ENCODE results near the gene WDR33. TPM values are rescaled to one million over a fixed set of nuclear protein-coding genes. Genes with fewer than 3 reads are reported as not detected.

The WDR33 gene
- total RNA-seq, 4 donors from 2014 or later: 42.3 to 46.5 (median 45.1) TPM

GRCh38 chr2:127733113-127733815 is 77.7 kb downstream of the WDR33 start:
- peak overlapping the region in 1 of 4 donors; percentile 0 for H3K27ac ChIP-seq
- no peak for DNase-seq (ENCODE audit: low spot score in 2 of 2)
- no peaks in the 10 kb centered on the region for H3K36me3 ChIP-seq
- H3K4me3 ChIP-seq: peak overlapping the region in 1 of 4 donors; percentile 7
- WGBS, 2 donors: 57 to 58% methylated on average over 6 of the region's 6 CpGs
- H3K27me3 ChIP-seq: no peaks in the 10 kb centered on the region
- H3K4me1 ChIP-seq: peaks cover 0 to 19% (median 5%) of the 10 kb centered on the region in 4 donors
- no peaks in the 10 kb centered on the region for H3K9me3 ChIP-seq
- TF ChIP-seq EP300 (IDR thresholded peaks at IDR 0.05) (no peak), POLR2A (IDR thresholded peaks at IDR 0.05) (no peak), CTCF (IDR thresholded peaks at IDR 0.05) (no peak)

GRCh38 chr2:127726158-127726880 is 84.7 kb downstream of the WDR33 start:
- Histone ChIP-seq H3K4me1 (no peaks in the 10 kb centered on the region), H3K36me3 (peaks cover 0 to 26% (median 0%) of the 10 kb centered on the region in 3 donors), H3K27ac (no peak overlapping the region), H3K4me3 (no peak overlapping the region), H3K27me3 (no peaks in the 10 kb centered on the region), H3K9me3 (no peaks in the 10 kb centered on the region)
- DNase-seq (ENCODE audit: low spot score in 2 of 2): no peak
- TF ChIP-seq CTCF (IDR thresholded peaks at IDR 0.05): no peak
- TF ChIP-seq POLR2A (IDR thresholded peaks at IDR 0.05): no peak
- TF ChIP-seq EP300 (IDR thresholded peaks at IDR 0.05): no peak
- 86% methylated on average over 6 of the region's 6 CpGs for WGBS, 2 donors

GRCh38 chr2:127722807-127723206 is 88.2 kb downstream of the WDR33 start:
- peaks cover 0 to 61% (median 14%) of the 10 kb centered on the region in 3 donors for H3K36me3 ChIP-seq
- 74 to 75% methylated on average over 3 of the region's 3 CpGs for WGBS, 2 donors

GRCh38 chr2:127721978-127722355 is 89.0 kb downstream of the WDR33 start:
- H3K4me3 ChIP-seq: no peak overlapping the region
- WGBS, 2 donors: 96 to 97% methylated on average over 2 of the region's 2 CpGs
- TF ChIP-seq CTCF (IDR thresholded peaks at IDR 0.05): no peak
- TF ChIP-seq POLR2A (IDR thresholded peaks at IDR 0.05): no peak
- no peak for TF ChIP-seq EP300 (IDR thresholded peaks at IDR 0.05)
- no peaks in the 10 kb centered on the region for H3K4me1 ChIP-seq
- no peaks in the 10 kb centered on the region for H3K27me3 ChIP-seq
- no peak for DNase-seq (ENCODE audit: low spot score in 2 of 2)
- no peak overlapping the region for H3K27ac ChIP-seq
- no peaks in the 10 kb centered on the region for H3K9me3 ChIP-seq
- H3K36me3 ChIP-seq: peaks cover 0 to 65% (median 14%) of the 10 kb centered on the region in 3 donors

More at GRCh38 chr2:127722807-127723206, 88.2 kb downstream of the WDR33 start:
- no peaks in the 10 kb centered on the region for H3K4me1 ChIP-seq
- TF ChIP-seq POLR2A (IDR thresholded peaks at IDR 0.05) (no peak), CTCF (IDR thresholded peaks at IDR 0.05) (no peak), EP300 (IDR thresholded peaks at IDR 0.05) (no peak)
- no peak overlapping the region for H3K27ac ChIP-seq
- no peaks in the 10 kb centered on the region for H3K9me3 ChIP-seq
- no peaks in the 10 kb centered on the region for H3K27me3 ChIP-seq
- no peak overlapping the region for H3K4me3 ChIP-seq
- no peak for DNase-seq (ENCODE audit: low spot score in 2 of 2)

Data from tibial nerve (tissue), 4 donors.